GM19193 (cell line): ENCODE results near the gene FOXP1.

Experiments
- POLR2A ChIP-seq: IDR thresholded peaks from 4 replicates; pipeline ENCODE4 v1.6.1; 2011; ENCODE audit not compliant: insufficient read depth, insufficient read length; ENCODE audit errors: extremely low read depth

FOXP1 gene

DNA sequence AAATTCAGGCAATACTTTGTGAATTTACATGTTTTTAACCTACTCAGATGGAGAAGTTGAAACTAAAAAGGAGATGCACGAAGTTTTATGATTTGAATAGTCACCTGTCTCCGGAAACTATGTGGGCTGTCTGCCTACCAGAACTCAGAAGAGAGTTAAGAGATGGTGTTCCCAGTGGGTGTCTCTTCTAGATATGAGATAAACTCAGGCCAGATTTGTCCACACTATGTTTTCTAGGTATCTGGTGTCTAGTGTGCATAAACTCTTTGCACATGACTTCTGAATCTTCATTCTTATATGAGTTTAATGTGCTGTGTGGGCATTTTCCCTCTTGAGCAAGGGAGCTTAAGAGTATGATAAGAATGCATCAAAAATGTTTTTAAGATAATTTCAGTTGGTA is 222.8 kb downstream of the FOXP1 start:
- TF ChIP-seq POLR2A: no peak

DNA sequence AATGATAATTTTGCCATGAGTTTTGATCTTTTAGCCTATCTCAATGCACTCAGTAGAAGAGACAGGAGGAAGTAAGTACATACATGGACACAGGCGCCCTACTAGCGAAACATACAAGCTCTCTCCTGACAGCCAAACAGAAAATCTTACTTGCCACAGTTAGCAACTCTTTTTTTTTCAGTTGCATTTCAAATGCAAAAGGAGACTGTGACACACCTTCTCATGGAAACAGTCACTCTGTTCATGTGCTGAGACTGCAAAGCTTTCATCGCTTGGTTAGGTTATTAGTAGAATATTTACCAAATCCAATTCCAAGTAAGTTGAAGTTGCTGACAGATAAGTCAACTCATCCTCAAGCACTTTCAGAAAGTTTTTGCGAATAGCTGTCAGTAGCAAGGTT is 223.3 kb downstream of the FOXP1 start:
- TF ChIP-seq POLR2A: no peak

DNA sequence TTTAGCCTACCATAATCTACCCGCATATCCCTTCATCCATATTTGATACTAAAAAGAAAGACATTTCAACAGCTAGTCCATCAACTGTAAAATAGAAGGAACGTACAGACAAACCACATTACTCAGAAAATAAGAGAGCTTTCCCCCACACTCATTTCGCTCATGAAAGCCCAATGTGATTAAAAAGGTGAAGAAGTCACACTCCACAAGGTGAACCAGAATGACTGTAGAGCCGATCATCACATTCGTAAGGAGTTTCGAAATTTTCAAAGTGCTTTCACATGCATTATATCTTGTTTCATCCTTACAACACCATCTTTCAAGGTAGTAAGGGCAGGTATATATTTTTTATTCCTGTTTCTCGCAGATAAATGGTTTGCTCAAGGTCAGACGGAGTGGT is 225.3 kb downstream of the FOXP1 start:
- no peak for TF ChIP-seq POLR2A

DNA sequence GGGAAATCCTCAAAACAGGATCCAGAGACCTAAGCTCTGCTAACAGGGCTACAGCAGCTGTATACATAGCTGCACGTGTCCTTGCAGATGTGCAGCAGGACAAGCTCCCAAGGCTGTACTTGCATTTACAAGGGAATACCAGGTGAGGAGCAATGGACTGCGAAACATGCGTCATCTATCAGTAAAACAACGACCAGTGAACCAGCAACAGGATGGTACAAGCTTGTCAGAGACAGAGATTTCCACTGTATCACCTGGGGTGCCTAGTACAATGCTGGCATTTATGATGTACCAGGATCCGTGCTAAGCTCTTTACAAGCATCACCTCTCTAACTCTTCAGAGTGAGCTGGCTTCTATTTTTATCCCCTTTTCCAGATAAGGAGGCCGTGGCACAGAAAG is 227.3 kb downstream of the FOXP1 start:
- no peak for TF ChIP-seq POLR2A

DNA sequence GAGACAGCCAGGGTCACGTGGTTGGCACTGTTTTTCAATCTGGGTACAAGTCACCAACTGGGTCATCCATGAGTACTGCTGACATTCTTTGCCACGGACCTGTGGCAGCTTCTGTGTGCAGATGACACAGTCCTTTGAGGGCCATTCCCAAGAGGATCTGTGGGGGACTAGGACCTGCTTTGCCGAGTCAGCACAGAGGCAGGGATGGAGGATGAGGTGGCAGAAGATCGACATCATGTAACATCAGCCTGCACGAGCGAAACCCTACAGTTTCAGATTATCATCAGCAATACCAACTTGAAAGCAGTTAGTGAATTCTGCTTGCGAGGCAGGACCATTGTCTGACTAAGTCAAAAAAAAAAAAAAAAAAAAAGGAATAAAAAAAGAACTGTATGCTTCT is 227.7 kb downstream of the FOXP1 start:
- TF ChIP-seq POLR2A: no peak

DNA sequence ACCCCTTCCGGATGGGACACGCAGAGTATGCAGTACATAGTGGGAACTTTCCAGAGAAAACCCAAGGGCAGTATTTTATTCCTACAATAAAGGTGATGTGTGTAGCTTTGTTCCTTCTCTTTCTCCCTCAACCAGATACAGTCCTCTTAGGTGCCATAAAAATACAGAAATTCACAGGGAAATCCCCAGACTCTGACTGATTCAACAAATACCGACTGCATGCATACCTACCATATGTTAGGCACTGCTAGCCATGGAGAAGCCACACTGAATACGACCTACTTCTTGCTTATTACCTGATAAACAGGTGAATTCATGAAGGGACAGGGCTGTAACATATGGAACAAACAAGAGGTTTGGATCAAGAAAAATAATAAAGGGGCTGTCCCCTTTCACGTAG is 228.5 kb downstream of the FOXP1 start:
- TF ChIP-seq POLR2A: no peak

DNA sequence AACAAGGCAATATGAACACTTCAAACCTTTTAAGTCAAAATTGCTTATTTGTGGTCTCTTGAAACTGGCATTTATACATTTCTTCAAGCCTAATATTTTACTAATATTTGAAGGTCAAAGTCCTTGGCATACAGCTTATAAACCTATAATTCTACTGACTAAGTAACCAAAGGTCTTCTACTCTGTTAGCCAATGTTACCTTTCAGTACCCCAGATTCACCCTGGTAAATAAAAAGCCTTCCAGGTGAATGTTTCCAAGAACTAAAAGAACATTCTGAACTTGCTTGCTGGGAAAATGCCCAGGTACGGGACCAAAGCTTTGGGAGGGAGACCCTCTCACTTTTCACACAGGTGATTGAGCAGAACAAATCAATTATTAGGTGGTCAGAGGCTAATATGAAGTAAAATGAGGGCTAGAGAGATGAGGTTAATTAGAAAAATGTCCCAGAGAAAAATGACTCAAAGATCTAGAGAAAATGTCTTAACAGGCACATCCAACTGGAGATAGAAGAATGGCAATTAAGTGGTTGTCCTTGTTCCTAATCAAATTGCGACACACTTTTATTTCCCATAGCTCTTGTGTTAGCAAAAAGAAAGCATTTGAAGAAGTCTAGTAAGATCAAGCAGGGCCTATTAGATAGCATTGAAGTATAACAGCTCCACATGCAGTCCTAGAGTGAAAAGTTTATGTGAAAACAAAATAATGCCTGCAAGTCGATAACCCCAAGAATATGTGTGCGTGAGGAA is 232.0 kb downstream of the FOXP1 start:
- no peak for TF ChIP-seq POLR2A

DNA sequence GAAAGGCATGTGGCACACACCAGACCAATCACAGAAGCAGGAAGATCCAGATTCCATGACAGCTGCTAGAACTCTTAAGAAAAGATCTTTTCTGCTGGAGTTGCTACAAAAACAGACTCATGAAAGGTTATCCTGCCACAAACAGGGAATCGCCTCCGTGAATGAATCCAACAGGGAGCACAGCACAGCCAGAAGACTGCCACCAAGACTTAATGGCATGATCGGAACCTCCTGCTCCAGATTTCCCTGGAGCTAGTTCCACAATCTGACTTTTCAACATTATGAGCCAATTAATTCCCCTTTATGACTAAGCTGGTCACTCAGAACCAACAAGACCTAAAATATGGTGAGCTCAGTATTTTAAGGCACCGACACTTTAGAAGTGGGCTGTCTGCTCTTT is 232.5 kb downstream of the FOXP1 start:
- TF ChIP-seq POLR2A: no peak

DNA sequence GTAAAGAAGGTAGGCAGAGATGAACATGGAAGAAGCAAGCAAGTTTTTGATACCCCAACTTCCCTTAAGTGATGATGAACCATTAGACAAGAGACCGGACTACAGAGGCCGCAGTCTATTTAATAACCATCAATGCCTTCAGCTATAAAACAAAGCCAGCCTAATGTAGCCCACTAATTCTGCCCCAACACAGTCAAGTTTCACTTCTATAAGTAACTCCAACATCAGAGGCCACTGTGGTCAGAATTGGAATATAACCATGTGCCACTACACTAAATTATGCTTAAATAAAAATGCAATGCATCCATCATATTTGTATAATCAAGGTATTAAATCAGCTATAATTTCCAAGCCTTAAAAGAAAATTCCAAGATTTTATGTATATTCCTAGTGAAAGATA is 234.7 kb downstream of the FOXP1 start:
- TF ChIP-seq POLR2A: no peak

DNA sequence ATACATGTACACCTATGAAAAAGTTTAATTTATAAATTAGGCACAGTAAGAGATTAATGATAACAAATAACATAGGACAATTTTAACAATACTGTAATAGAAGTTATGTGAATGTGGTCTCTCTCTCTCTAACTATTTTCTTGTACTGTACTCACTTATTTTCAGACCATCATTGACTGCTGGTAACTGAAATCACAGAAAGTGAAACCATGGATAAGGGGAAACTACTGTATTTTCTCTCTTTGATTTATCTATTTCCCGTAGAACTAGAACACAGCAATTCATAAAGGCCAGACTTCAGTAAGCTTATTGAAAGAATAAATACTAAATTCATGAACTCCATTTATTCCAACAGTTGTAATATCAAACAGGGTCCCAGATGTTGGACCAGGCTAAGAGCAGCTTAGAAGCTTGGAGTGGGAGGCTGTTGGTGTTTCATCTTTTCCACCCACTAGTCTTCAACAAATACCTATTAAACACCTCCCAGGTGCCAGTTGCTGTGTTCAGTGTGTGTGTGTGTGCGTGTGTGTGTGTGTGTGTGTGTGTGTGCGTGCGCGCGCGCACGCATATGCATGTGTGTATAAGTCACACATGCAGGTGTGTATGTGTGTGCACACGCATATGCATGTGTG is 235.4 kb downstream of the FOXP1 start:
- no peak for TF ChIP-seq POLR2A

DNA sequence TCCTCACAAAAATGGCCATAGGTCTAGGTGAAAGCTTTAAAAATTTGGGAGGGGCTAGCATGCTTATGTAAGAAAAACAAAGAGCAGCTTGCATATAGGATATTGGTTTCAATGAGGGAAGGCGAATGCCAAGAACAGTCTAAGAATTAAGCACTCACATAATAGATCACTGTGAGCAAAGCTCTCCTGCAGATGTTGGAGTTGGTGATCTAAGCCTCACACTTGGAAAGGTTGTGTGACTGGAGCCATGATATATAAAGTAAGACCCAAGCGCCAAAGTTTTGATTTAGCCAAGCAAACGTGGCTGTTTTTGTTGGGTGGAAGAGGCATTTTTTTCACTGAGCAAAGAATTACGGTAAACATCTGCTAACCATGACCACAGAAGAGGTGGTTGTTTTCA is 237.5 kb downstream of the FOXP1 start:
- no peak for TF ChIP-seq POLR2A

DNA sequence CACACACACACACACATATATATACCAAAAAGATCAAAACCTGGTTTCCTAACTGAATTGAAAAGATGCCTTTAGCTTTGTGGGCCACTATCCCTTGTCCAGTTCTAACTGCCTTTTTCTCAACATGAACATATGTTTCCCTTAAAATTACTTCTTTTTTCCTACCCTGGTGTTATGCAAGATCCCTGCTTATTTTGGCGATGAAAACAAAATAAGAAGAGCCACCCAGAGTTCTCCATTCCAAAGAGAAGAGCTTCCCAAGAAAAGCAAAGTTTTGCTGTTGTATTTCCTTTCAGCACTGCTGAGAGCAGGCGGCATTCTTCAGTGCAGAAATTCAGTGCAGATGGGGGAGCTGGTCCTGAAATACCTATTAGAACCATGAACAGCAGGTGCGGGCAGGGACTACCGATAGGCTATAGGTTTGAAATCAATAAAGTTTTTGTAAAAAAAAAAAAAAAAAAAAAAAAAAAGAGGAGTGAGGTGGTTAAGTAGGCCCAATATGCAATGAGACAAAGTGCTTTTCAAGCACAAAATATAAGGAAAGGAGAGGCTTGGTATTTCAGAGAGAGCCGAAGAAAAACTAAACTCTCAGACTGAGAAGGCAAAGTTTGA is 238.0 kb downstream of the FOXP1 start:
- TF ChIP-seq POLR2A: no peak

DNA sequence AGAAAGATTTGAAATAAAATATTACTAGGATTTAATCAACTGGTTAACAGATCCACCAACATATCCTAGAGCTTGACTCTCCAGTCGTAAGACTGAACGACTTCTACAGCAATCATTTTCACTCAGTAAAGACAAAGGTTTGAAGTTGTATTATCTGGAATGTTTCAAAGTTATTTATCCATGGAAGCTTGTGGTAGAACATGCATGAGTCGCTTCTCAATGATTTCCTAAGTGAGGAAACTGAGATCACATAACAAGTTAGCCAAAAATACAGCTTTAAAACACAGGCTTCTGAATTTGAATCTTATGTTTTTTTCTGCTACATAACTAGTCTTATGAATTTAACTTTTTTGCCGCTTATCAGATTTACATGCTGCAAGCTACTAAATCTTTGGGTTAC is 241.8 kb downstream of the FOXP1 start:
- TF ChIP-seq POLR2A: no peak

DNA sequence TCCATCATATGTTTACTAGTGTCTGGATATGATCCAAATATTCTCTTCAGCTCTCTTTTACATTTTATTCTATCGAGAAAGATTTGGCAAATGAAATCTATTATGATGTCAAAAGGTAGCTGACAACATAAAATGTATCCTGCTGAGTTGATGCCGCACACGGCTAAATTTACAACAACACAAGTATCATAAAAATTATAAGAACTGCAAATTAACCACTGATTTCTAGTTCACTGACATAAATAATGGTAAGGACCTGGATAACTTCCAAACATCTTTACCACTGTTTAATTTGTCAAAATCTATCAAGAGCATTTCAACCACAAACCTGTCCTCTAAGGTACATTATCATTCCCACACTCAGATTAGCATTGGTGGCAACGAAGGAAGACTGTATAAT is 244.5 kb downstream of the FOXP1 start:
- TF ChIP-seq POLR2A: no peak

DNA sequence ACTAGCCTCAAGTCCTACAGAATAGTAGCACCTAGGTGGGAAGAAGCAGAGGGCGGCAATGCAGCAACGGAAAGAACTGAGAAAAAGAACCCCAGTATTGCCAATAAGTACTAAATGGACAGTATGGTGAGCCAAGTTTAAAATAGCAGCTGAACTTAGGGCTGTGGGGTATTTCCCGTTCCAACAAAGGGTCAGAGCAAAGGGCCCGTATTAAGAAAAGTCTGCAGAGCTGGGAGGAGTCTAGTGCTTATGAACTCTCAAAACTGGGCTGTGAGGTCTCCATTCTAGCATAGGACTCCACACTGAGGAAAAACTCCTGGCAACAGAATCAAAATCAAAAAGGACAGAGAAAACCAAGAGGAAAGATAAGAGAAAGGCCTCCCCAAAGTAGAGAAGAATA is 250.7 kb downstream of the FOXP1 start:
- no peak for TF ChIP-seq POLR2A

DNA sequence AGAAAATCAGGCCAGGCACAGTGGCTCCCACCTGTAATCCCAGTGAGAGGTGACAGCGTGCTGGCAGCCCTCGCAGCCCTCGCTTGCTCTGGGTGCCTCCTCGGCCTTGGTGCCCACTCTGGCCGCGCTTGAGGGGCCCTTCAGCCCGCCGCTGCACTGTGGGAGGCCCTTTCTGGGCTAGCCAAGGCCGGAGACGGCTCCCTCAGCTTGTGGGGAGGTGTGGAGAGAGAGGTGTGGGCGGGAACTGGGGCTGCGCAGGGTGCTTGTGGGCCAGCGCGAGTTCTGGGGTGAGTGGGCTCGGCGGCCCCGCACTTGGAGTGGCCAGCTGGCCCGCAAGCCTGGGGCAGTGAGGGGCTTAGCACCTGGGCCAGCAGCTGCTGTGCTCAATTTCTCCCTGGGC is 252.6 kb downstream of the FOXP1 start:
- TF ChIP-seq POLR2A: no peak
